NCI-H2107 treated with DMSO at 0.1 percent for 48 hours (cell line): ENCODE results near the gene BACH2.

Experiments
- DNase-seq: peaks from one replicate; lab custom pipeline; 2025; ENCODE audit not compliant: unreplicated experiment; lab: John Stamatoyannopoulos, UW

The BACH2 gene

GRCh38 chr6:89951574-89952104 is 345.0 kb downstream of the BACH2 start:
- DNase-seq, result no peak

- no peak for DNase-seq
Measured at GRCh38 chr6:89950879-89951391, 345.7 kb downstream of the BACH2 start.

- no peak for DNase-seq
Measured at GRCh38 chr6:89950446-89950845, 346.2 kb downstream of the BACH2 start.

GRCh38 chr6:89948876-89949275 is 347.8 kb downstream of the BACH2 start:
- no peak for DNase-seq

- DNase-seq, result no peak
Measured at GRCh38 chr6:89944826-89945407, 351.7 kb downstream of the BACH2 start.

- DNase-seq, result no peak
Measured at GRCh38 chr6:89944181-89944755, 352.4 kb downstream of the BACH2 start.

DNA sequence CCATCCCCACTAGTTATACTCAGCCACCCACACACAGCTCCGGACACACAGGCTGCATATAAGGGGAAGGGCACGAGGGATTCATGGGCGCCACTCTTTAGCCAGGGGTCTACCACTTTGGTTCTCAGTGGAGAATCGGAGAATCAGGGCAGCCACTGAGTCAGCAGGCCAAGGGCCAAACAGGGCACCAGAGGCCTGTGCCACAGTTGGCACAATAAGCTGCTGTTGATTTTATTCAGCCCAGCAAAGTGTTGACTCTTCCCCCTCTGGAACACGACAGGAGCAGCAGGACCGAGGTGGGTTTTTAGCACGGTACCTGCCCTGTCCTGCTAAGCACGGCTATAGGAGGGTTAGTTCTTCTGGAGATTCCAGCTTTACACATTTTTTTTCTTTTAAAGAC is 354.0 kb downstream of the BACH2 start:
- no peak for DNase-seq

DNA sequence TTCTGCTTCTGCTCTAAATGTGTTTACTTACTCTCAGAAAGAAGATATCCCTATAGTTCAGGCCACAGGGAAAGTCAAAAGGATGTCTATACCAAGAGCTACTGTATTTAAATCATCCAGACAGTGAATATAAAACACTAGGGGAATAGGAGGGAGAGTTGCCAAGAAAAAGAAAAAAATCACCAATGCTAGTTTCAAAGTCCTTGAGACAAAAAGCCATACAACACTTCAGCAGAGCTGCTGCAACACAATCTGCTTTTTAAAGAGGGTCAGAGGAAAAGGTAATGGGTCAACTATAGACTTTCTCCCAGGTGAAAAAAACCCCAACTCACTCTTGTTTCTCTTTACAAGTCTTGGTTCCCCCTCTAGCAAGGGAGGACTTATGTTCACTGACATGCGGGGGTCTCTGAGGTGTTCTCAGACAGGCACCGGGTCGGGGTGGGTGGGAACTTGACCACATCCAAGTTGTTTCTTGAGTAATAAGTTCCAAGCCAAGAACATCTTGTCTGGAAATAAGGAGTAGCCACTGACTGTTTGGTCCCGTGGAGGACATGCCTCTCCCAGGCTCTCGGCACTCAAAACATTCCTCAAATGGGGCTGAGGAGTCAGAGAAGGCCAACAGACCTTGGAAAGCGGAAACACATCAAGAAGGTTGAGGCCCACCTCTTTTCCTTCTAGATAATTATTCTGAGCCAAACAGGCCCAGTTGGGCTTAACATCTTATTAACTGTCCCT is 354.7 kb downstream of the BACH2 start:
- DNase-seq, result no peak

- DNase-seq, result peak; percentile 64
Measured at GRCh38 chr6:89941031-89941762, 355.4 kb downstream of the BACH2 start.

DNA sequence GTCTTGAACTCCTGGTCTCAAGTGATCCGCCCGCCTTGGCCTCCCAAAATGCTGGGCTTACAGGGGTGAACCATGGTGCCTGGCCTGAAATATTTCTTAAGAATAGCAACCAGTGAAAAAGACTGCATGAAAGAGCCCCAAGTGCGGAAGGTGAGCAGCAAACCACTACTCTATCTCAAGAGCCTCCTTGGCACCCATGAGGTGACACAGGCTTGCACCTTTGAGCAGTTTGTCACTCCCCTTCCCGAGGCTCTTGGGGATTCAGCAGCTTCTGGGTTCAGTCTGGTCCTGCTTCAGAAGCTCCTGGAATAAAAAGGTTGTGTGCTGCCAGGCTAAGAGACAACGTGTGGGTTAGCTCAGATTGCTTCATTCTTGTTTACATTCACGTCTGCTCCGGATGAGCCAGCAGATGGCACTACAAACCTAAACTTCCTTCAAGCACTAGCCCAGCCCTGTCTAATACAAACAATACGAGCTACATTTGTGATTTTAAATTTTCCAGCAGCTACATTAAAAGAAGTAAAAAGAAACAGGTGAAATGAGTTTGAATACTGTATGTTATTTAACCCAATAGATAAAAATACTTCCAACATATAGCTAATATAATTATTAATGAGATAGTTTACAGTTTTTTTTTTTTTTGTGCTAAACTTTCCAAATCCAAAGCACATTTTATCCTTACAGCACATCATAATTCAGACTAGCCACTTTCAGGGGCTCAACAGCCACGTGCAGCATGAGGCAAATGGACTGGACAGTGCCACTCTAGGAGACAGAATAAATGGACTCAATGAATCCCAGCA is 356.2 kb downstream of the BACH2 start:
- peak; percentile 89 for DNase-seq

- no peak for DNase-seq
Measured at GRCh38 chr6:89939144-89939543, 357.5 kb downstream of the BACH2 start.

- no peak for DNase-seq
Measured at GRCh38 chr6:89938014-89938413, 358.6 kb downstream of the BACH2 start.

DNA sequence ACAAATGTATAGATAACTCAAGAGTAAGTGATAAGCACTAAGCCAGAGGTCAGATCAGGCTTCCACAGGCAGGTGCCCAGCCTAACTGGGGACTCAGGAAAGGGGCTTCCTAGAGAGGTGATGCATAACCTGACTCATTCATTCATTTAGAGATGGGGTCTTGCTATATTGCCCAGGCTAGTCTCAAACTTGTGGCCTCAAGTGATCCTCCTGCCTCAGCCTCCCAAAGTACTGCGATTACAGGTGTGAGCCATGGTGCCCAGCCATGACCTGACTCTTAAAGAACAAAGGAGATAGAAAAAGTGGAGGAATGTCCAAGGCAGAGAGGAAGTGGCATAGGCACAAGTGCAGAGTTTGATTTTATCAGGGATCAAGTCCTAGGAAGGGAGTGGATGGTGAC is 360.5 kb downstream of the BACH2 start:
- no peak for DNase-seq

- DNase-seq, result no peak
Measured at GRCh38 chr6:89934685-89935366, 361.8 kb downstream of the BACH2 start.

DNA sequence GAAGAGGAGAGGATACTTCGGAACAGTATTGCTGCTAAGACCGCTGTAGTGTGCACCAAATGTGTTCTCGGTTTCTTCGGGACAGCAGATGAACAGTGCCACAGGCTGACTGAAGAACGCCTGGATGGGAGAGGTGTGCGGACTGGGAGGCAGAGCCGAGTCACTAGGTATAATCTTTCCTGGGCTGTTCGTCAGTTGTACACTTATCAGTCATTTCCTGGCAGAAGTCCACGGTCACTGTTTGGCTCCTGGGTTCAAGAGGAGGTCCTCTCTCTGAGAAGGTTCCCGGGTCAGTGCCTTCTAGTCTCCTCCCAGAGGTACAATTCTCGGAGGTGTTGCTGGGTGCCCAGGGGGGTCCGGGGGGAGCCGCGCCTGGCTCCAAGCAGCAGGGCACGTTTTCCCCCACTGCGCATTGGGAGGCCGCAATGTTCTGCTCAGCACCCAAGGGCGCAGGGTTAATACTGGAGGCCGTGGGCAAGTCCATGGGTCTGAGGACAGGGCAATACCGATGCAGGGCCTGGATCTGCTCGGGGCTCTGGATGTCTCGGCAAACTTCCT is 364.3 kb downstream of the BACH2 start:
- DNase-seq, result no peak

DNA sequence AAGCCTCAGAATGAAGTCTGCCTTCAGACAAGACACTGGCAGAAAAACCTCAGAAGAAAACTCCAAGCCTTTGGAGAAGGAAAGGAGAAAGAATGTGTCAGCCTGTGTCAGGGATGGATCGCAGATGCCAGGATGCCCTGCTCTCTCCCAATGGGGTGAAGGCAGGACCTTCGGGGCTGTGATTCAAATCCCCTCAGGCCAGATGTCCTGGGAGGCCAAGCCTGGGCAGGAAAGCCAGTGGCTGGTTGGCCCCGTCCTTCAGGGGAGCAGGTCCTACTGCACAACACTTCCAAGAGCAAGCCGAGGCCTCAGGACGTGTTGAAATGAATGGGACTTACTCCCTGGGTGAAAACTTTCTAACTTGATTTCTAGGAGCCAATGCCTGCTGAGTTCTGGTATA is 365.9 kb downstream of the BACH2 start:
- no peak for DNase-seq

DNA sequence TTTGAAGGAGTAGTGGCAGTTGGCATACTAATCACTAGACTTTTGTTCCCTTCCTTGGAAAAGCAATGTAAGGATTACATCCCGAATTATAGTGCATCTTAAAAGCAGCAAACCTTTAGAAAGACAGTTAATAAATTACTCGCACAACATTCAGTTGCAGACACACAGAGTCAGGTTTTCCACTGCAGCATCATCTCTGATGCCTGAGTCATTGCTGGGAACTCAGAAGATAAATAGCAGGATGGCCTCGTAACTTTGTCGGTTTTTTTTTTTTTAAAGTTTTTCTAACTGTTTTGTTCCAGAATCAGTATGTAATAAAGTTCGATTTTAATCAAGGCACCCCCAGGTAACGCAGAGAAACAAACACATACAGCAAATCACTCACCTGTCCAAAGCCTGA is 368.0 kb downstream of the BACH2 start:
- no peak for DNase-seq

DNA sequence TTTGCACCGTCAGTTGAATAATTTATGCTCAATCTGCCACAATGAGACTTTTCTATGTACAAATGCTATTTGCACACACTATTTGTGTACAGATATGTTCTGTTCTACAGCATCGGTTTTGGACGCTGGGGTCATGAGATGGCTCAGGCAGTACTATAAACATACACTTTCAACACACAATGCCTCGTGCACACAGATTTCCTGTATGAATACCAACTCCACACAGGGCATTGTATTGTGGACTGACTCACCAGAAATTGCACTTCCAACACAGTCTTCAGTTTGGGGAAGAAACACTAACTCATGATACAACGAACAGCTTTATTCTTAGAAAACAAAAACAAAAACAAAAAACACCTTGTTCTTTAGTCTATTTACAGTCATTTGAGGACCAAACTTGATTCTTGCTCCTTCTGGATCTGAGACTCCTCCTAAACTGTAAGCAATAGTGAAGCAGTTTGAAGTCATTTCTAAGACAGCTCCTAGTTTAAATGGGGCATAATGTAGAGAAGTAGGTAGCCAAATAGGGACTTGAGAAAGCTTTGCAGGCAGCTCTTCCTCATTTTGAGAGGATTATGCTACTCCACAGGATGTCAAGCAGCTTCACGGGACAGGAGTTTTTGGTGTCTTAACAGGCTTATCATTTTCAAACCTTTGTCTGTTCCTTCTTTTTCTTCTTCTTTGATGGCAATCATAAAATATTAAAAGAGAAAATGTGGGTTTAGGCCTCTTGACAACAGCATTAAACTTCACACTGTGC is 368.7 kb downstream of the BACH2 start:
- no peak for DNase-seq

- DNase-seq, result no peak
Measured at GRCh38 chr6:89927264-89927663, 369.4 kb downstream of the BACH2 start.
